H1 (cell line): ENCODE data around the gene CUX1. TPM values are rescaled to one million over a fixed set of nuclear protein-coding genes. Genes with fewer than 3 reads are reported as not detected.

Experiments
- CTCF ChIA-PET: fragments of 300-600 bp; sonication (Branson Sonifier 250); formaldehyde crosslinking; loops from one replicate; lab custom pipeline; 2021; ENCODE audit not compliant: partially characterized antibody; lab: Charles Lee
- POLR2A ChIA-PET: fragments of 300-600 bp; sonication (Branson Sonifier 250); formaldehyde crosslinking; loops from one replicate; lab custom pipeline; 2021; ENCODE audit warnings: inconsistent platforms; ENCODE audit not compliant: partially characterized antibody; lab: Charles Lee
- DNase-seq, 2 experiments: peaks; one replicate each; pipeline versions ENCODE4 v3.0.0 to v3.0.0-alpha.2; 2010 to 2022; ENCODE audit warnings: low spot score in 2 of 2, low read depth in 1 of 2, mixed read lengths in 1 of 2
- FAIRE-seq: peaks from 2 replicates; lab custom pipeline; 2011; peaks lifted over from hg19 to GRCh38; lab: Jason Lieb, UNC
- H2AFZ ChIP-seq: 2 replicates; pipeline ENCODE4 v1.8.1; 2012; ENCODE audit warnings: low read length, inconsistent platforms
- H2AK5ac ChIP-seq: 2 replicates; pipeline ENCODE4 v1.6.1; 2013; ENCODE audit warnings: low read depth, low read length
- H2BK120ac ChIP-seq: replicated peaks from 2 replicates; pipeline ENCODE3; 2013; ENCODE audit warnings: low read depth, low read length, inconsistent platforms
- H2BK12ac ChIP-seq: 2 replicates; pipeline ENCODE4 v1.6.1; 2013; ENCODE audit warnings: low read depth, low read length
- H2BK15ac ChIP-seq: 2 replicates; pipeline ENCODE4 v1.6.1; 2013; ENCODE audit warnings: low read length
- H2BK20ac ChIP-seq: 2 replicates; pipeline ENCODE4 v1.6.1; 2013; ENCODE audit warnings: low read length
- H2BK5ac ChIP-seq: 2 replicates; pipeline ENCODE4 v1.6.1; 2013; ENCODE audit warnings: low read depth, low read length
- H3K14ac ChIP-seq: 2 replicates; pipeline ENCODE4 v1.6.1; 2013; ENCODE audit warnings: inconsistent platforms; ENCODE audit not compliant: insufficient read length
- H3K18ac ChIP-seq: 2 replicates; pipeline ENCODE4 v1.6.1; 2013; ENCODE audit warnings: low read length; ENCODE audit errors: extremely low read depth
- H3K23ac ChIP-seq: 2 replicates; pipeline ENCODE4 v1.6.1; 2013; ENCODE audit warnings: inconsistent platforms; ENCODE audit not compliant: insufficient read length
- H3K23me2 ChIP-seq: 2 replicates; pipeline ENCODE4 v1.6.1; 2013; ENCODE audit warnings: low read depth, low read length
- H3K27ac ChIP-seq: 2 replicates; pipeline ENCODE4 v1.6.1; 2011; ENCODE audit warnings: low read depth, low read length, inconsistent platforms
- H3K27me3 ChIP-seq, 4 experiments: replicated peaks in 1 of 4; 1 replicate in 1 of 4; 2 replicates in 3 of 4; pipeline versions ENCODE4 v1.6.1 to v1.8.1; 2011 to 2013; ENCODE audit warnings: low read length in 3 of 4, mild to moderate bottlenecking in 3 of 4, inconsistent platforms in 2 of 4, mixed read lengths in 2 of 4, moderate library complexity in 1 of 4; ENCODE audit not compliant: control insufficient read depth in 3 of 4, insufficient read depth in 3 of 4; ENCODE audit errors: extremely low read depth in 1 of 4
- H3K36me3 ChIP-seq, 4 experiments: 2 replicates each; pipeline versions ENCODE4 v1.6.1 to v1.8.1; 2011 to 2013; ENCODE audit warnings: mild to moderate bottlenecking in 4 of 4, low read length in 3 of 4, moderate library complexity in 2 of 4, control low read depth in 1 of 4, inconsistent platforms in 1 of 4; ENCODE audit not compliant: insufficient read depth in 4 of 4, control insufficient read depth in 2 of 4
- H3K4ac ChIP-seq: replicated peaks from 2 replicates; pipeline ENCODE3; 2013; ENCODE audit warnings: low read length, low read depth, mixed read lengths, inconsistent platforms; ENCODE audit not compliant: insufficient read length
- H3K4me1 ChIP-seq, 4 experiments: replicated peaks in 1 of 4; 1 replicate in 1 of 4; 2 replicates in 3 of 4; pipeline versions ENCODE4 v1.6.1 to v1.8.1; 2011 to 2013; ENCODE audit warnings: low read length in 3 of 4, inconsistent platforms in 2 of 4, mixed read lengths in 1 of 4; ENCODE audit not compliant: insufficient read depth in 4 of 4, control insufficient read depth in 3 of 4
- H3K4me2 ChIP-seq, 2 experiments: 2 replicates each; pipeline versions ENCODE4 v1.6.1 to v1.8.1; 2011 to 2013; ENCODE audit warnings: low read depth in 2 of 2, low read length in 2 of 2, control low read depth in 1 of 2, inconsistent platforms in 1 of 2, mild to moderate bottlenecking in 1 of 2; ENCODE audit not compliant: insufficient read depth in 1 of 2
- H3K4me3 ChIP-seq, 4 experiments: fragments of 200-600, 300-600 bp in 1 of 4; sonication (generic), shearing (Covaris generic), sonication (Bioruptor Twin) in 1 of 4; 2 replicates each; pipeline versions ENCODE4 v1.5.1 to v1.8.1; 2011 to 2016; ENCODE audit warnings: low read length in 4 of 4, low read depth in 3 of 4, control low read depth in 2 of 4, inconsistent platforms in 2 of 4, mild to moderate bottlenecking in 2 of 4, mixed read lengths in 1 of 4, moderate library complexity in 1 of 4; ENCODE audit not compliant: insufficient read depth in 2 of 4; ENCODE audit errors: extremely low read depth in 1 of 4
- H3K56ac ChIP-seq: replicated peaks from 2 replicates; pipeline ENCODE3; 2013; ENCODE audit warnings: low read depth, mild to moderate bottlenecking, mixed read lengths, low read length, inconsistent platforms; ENCODE audit not compliant: insufficient read length
- H3K79me1 ChIP-seq: 2 replicates; pipeline ENCODE4 v1.6.1; 2013; ENCODE audit warnings: low read depth, low read length, control low read depth
- H3K79me2 ChIP-seq, 2 experiments: 2 replicates each; pipeline versions ENCODE4 v1.6.1 to v1.8.1; 2012 to 2013; ENCODE audit warnings: low read length in 2 of 2, mild to moderate bottlenecking in 2 of 2, inconsistent platforms in 1 of 2; ENCODE audit not compliant: insufficient read depth in 2 of 2, control insufficient read depth in 1 of 2
- H3K9ac ChIP-seq, 4 experiments: replicated peaks in 1 of 4; 1 replicate in 1 of 4; 2 replicates in 3 of 4; pipeline versions ENCODE4 v1.6.1 to v1.8.1; 2011 to 2013; ENCODE audit warnings: low read depth in 3 of 4, low read length in 3 of 4, control low read depth in 2 of 4, mild to moderate bottlenecking in 2 of 4, moderate library complexity in 2 of 4, inconsistent platforms in 1 of 4; ENCODE audit errors: extremely low read depth in 1 of 4
- H3K9me3 ChIP-seq, 2 experiments: 2 replicates each; pipeline versions ENCODE4 v1.6.1 to v1.8.1; 2012 to 2013; ENCODE audit warnings: mild to moderate bottlenecking in 2 of 2, moderate library complexity in 2 of 2, control low read depth in 1 of 2, inconsistent platforms in 1 of 2, low read depth in 1 of 2, low read length in 1 of 2, mixed read lengths in 1 of 2; ENCODE audit not compliant: insufficient read depth in 2 of 2
- H4K20me1 ChIP-seq, 2 experiments: replicated peaks in 1 of 2; 2 replicates each; pipeline versions ENCODE3 to v1.8.1; 2011 to 2013; ENCODE audit warnings: inconsistent platforms in 2 of 2, low read length in 2 of 2, mild to moderate bottlenecking in 1 of 2; ENCODE audit not compliant: insufficient read depth in 2 of 2, control insufficient read depth in 1 of 2
- H4K5ac ChIP-seq: 2 replicates; pipeline ENCODE4 v1.6.1; 2013; ENCODE audit warnings: low read length, low read depth, mixed read lengths, inconsistent platforms; ENCODE audit not compliant: insufficient read length
- H4K8ac ChIP-seq: 2 replicates; pipeline ENCODE4 v1.8.0; 2013; ENCODE audit warnings: mild to moderate bottlenecking, moderate library complexity, low read length, inconsistent platforms; ENCODE audit not compliant: insufficient read depth; ENCODE audit errors: extremely low read depth
- H4K91ac ChIP-seq: replicated peaks from 2 replicates; pipeline ENCODE3; 2013; ENCODE audit warnings: low read length, mixed read lengths, inconsistent platforms; ENCODE audit not compliant: insufficient read length
- BACH1 ChIP-seq: IDR thresholded peaks from 2 replicates; pipeline ENCODE4 v1.6.1; 2012; ENCODE audit warnings: low read length, improper control_type of control experiment
- HDAC2 ChIP-seq, 2 experiments: fragments of 300-600 bp in 1 of 2; sonication (generic) in 1 of 2; IDR thresholded peaks; 2 replicates each; pipeline ENCODE4 v1.6.1; 2011 to 2012; ENCODE audit warnings: low read depth in 2 of 2, low read length in 2 of 2, mild to moderate bottlenecking in 2 of 2, moderate library complexity in 2 of 2, borderline replicate concordance in 1 of 2, inconsistent platforms in 1 of 2
- KDM4A ChIP-seq: IDR thresholded peaks from one replicate; pipeline ENCODE4 v1.7.1; 2012; ENCODE audit warnings: low read depth, mild to moderate bottlenecking, moderate library complexity, low read length, inconsistent platforms; ENCODE audit not compliant: severe bottlenecking
- POLR2AphosphoS5 ChIP-seq: IDR thresholded peaks from 2 replicates; pipeline ENCODE4 v1.6.1; 2011; ENCODE audit warnings: low read depth, low read length
- SAP30 ChIP-seq: fragments of 300-600 bp; sonication (generic); IDR thresholded peaks from 2 replicates; pipeline ENCODE4 v1.7.1; 2012; ENCODE audit warnings: low read length, moderate library complexity, mild to moderate bottlenecking, inconsistent platforms; ENCODE audit not compliant: insufficient read depth, insufficient replicate concordance
- SIRT6 ChIP-seq: IDR thresholded peaks from one replicate; pipeline ENCODE4 v1.7.1; 2012; ENCODE audit warnings: low read length, inconsistent platforms
- SP2 ChIP-seq: IDR thresholded peaks from 2 replicates; pipeline ENCODE4 v1.6.1; 2012; ENCODE audit warnings: mild to moderate bottlenecking, low read length, inconsistent platforms
- TCF12 ChIP-seq: IDR thresholded peaks from 2 replicates; pipeline ENCODE4 v1.6.1; 2011; ENCODE audit warnings: low read depth, mild to moderate bottlenecking, low read length
- WGBS, 2 experiments: shearing (Covaris generic) in 1 of 2; methylation state at CpG; one replicate each; pipeline versions ENCODE4 v1.1.6 to v1.1.7; 2013 to 2015; ENCODE audit warnings: low lambda C conversion rate in 2 of 2, mixed read lengths in 2 of 2, inconsistent platforms in 1 of 2, low coverage in 1 of 2, missing lambda C conversion rate in 1 of 2; ENCODE audit not compliant: insufficient replicate concordance in 2 of 2, insufficient coverage in 1 of 2, insufficient read length in 1 of 2; ENCODE audit errors: extremely low coverage in 1 of 2, missing lambda C conversion rate in 1 of 2; 5-methylcytosine and 5-hydroxymethylcytosine counted together
- polyA plus RNA-seq, 7 experiments: library from polyadenylated mRNA; depleted of rRNA in 3 of 7; stranded (reverse) in 5 of 7; unstranded in 2 of 7; fragments of >200 nt in 5 of 7; fragments of 200-250 nt in 2 of 7; gene quantifications; 1 replicate in 5 of 7; 2 replicates in 1 of 7; 4 replicates in 1 of 7; pipeline versions ENCODE4 v1.2.1 to v1.2.3, GENCODE V29; 2011 to 2013; ENCODE audit warnings: missing spikeins in 2 of 7, mixed read lengths in 2 of 7
- total RNA-seq: library from RNA; stranded (reverse); fragmentation: NEBNext Ultra II Directional; extraction: Animal tissue kit (Norgen Biotek cat#: 25700); gene quantifications from 2 replicates; pipeline ENCODE4 v1.2.1, GENCODE V29; 2021

CUX1 gene
- total and polyA plus RNA-seq, 2 of the 8 experiments (the other 6 are each of a cell fraction or from before 2014, with no cell fraction given): 21.6 to 65.9 TPM

- Histone ChIP-seq H3K79me2 (peaks cover 0 to 13% of the 10 kb centered on the region in 2 experiments; a peak in 1 of 4 replicates), H2BK20ac (no peak overlapping the region), H4K5ac (no peak overlapping the region), H3K18ac (no peak overlapping the region), H3K14ac (peak overlapping the region; percentile 11), H3K4me2 (no peak overlapping the region), H2BK120ac (no peak overlapping the region), H4K8ac (no peak overlapping the region), H2BK15ac (no peak overlapping the region), H3K79me1 (no peaks in the 10 kb centered on the region; the same call in none of the 2 replicates), H3K4ac (no peak overlapping the region), H3K56ac (no peak overlapping the region), H2AFZ (no peak overlapping the region), H3K9me3 (no peaks in the 10 kb centered on the region), H2BK5ac (no peak overlapping the region), H3K4me3 (no peak overlapping the region), H3K9ac (no peak overlapping the region), H3K36me3 (peaks cover 0 to 3% (median 1%) of the 10 kb centered on the region in 4 experiments; a peak in 1 of 8 replicates), H3K23ac (no peak overlapping the region), H2BK12ac (no peak overlapping the region), H3K27me3 (no peaks in the 10 kb centered on the region), H2AK5ac (no peak overlapping the region), H3K4me1 (peaks cover 0 to 5% (median 2%) of the 10 kb centered on the region in 4 experiments; a peak in 3 of 7 replicates), H3K23me2 (no peaks in the 10 kb centered on the region), H3K27ac (no peak overlapping the region), H4K20me1 (peaks cover 0 to 2% of the 10 kb centered on the region in 2 experiments), H4K91ac (no peak overlapping the region)
- no peak for DNase-seq
- 91% methylated on average over 18 of the region's 18 CpGs; no CpG with 5 or more reads in 1 of the 2 experiments for WGBS, 2 experiments
- TF ChIP-seq POLR2AphosphoS5 (no peak), SIRT6 (no peak), BACH1 (no peak), HDAC2 (IDR thresholded peaks at IDR 0.05; ENCODE audit: borderline replicate concordance in 1 of 2, low read depth in 2 of 2, low read length in 2 of 2) (no peak), TCF12 (no peak), SAP30 (no peak), KDM4A (no peak), SP2 (no peak)
- POLR2A ChIA-PET: interaction anchor here (1.1 kb wide), 1 partner anchor 18 kb away, joined by 3 read pairs; no protein-coding TSS in a partner anchor
- no peak for FAIRE-seq
- CTCF ChIA-PET: no interaction called here
Measured at GRCh38 chr7:102028206-102028826, 210.9 kb downstream of the CUX1 start.
